Left lung (tissue), 10 donors: ENCODE data around the gene LIN54. TPM values are rescaled to one million over a fixed set of nuclear protein-coding genes. Genes with fewer than 3 reads are reported as not detected.
"Not testable (repeated sequence)": the region's sequence is repeated elsewhere in the genome, so short reads cannot be mapped to it uniquely, and the experiment has no call there.

Experiments
- ATAC-seq: fragments of 200-7000 bp; cut with Tn5 transposase; one replicate; pipeline ENCODE4 v1.9.1; 2020; ENCODE audit warnings: moderate library complexity
- DNase-seq, 4 donors: peaks; one replicate each; pipeline ENCODE4 v3.0.0-alpha.2; 2013 to 2020
- H3K27ac ChIP-seq, 2 donors: fragments of 200-600 bp; sonication (generic) in 1 of 2; one replicate each; pipeline versions ENCODE4 v1.5.0 to v1.8.0; 2020 to 2021
- H3K27me3 ChIP-seq, 2 donors: fragments of 200-600 bp; sonication (generic) in 1 of 2; one replicate each; pipeline versions ENCODE4 v1.5.0 to v1.8.0; 2020 to 2021
- H3K36me3 ChIP-seq, 2 donors: fragments of 200-600 bp; sonication (generic) in 1 of 2; one replicate each; pipeline versions ENCODE4 v1.5.0 to v1.8.0; 2020 to 2021
- H3K4me1 ChIP-seq, 2 donors: fragments of 200-600 bp; one replicate each; pipeline ENCODE4 v1.8.0; 2021
- H3K4me3 ChIP-seq, 2 donors: fragments of 200-600 bp; sonication (generic) in 1 of 2; one replicate each; pipeline versions ENCODE4 v1.5.0 to v1.8.0; 2020 to 2021; ENCODE audit warnings: mild to moderate bottlenecking in 1 of 2
- H3K9me3 ChIP-seq, 2 donors: fragments of 200-600 bp; sonication (generic) in 1 of 2; one replicate each; pipeline versions ENCODE4 v1.5.0 to v1.8.0; 2020 to 2021
- CTCF ChIP-seq, 2 donors: fragments of 200-600 bp; sonication (generic) in 1 of 2; IDR thresholded peaks; one replicate each; pipeline versions ENCODE4 v1.5.0 to v1.8.0; 2021; ENCODE audit warnings: antibody characterized with exemption in 2 of 2
- intact Hi-C, 2 donors: fragments of 100-400 bp; cut with DNase I; formaldehyde crosslinking; loops; one replicate each; pipeline versions ENCODE4 v1.11.2 to v1.14.2; 2022
- polyA plus RNA-seq, 6 donors: library from polyadenylated mRNA; unstranded; fragments of 120-200 nt; gene quantifications; one replicate each; pipeline ENCODE4 v1.2.1, GENCODE V29; 2013; ENCODE audit not compliant: insufficient read length in 6 of 6
- total RNA-seq, 2 donors: library from RNA; stranded (reverse); fragmentation: NEBNext Ultra II Directional; extraction: Animal tissue kit (Norgen Biotek cat#: 25700); gene quantifications; one replicate each; pipeline ENCODE4 v1.2.1, GENCODE V29; 2021
- donor health status: DM: no; HTN: yes; CAD: no.
- donor health status: DM: no; HTN: no; CAD: no.

LIN54 gene
- total and polyA plus RNA-seq, 8 donors, result 10.3 to 17.9 (median 14.3) TPM

GRCh38 chr4:82919386-82919785 lies 91.2 kb downstream of the LIN54 start:
- Histone ChIP-seq H3K4me1 (no peaks in the 10 kb centered on the region), H3K9me3 (no peaks in the 10 kb centered on the region), H3K27ac (no peak overlapping the region), H3K36me3 (peaks cover 0 to 17% of the 10 kb centered on the region in 2 donors), H3K27me3 (no peaks in the 10 kb centered on the region), H3K4me3 (no peak overlapping the region)
- intact Hi-C loops, result no loop called here
- no peak for TF ChIP-seq CTCF (IDR thresholded peaks at IDR 0.05)
- no peak for DNase-seq
- no peak for ATAC-seq

- DNase-seq (no peak), ATAC-seq (no peak)
- H3K4me1 ChIP-seq, result no peaks in the 10 kb centered on the region
- TF ChIP-seq CTCF (IDR thresholded peaks at IDR 0.05), result no peak
- H3K27ac ChIP-seq, result no peak overlapping the region
- H3K4me3 ChIP-seq, result no peak overlapping the region
- no peaks in the 10 kb centered on the region for H3K9me3 ChIP-seq
- intact Hi-C loops, result no loop called here
- H3K36me3 ChIP-seq, result peaks cover 0 to 17% of the 10 kb centered on the region in 2 donors
- H3K27me3 ChIP-seq, result no peaks in the 10 kb centered on the region
These were observed 92.5 kb downstream of the LIN54 start for GRCh38 chr4:82918091-82918490.

- H3K27me3 ChIP-seq, ATAC-seq, H3K27ac ChIP-seq, intact Hi-C loops, H3K4me1 ChIP-seq, H3K9me3 ChIP-seq, DNase-seq, H3K4me3 ChIP-seq: not testable (repeated sequence)
- H3K36me3 ChIP-seq, result peaks cover 0 to 17% of the 10 kb centered on the region in 2 donors
These were observed 96.7 kb downstream of the LIN54 start for GRCh38 chr4:82913968-82914367.

GRCh38 chr4:82913305-82913704 lies 97.3 kb downstream of the LIN54 start:
- no peak overlapping the region for H3K4me3 ChIP-seq
- H3K36me3 ChIP-seq, result peaks cover 0 to 22% of the 10 kb centered on the region in 2 donors
- H3K27ac ChIP-seq, result no peak overlapping the region
- ATAC-seq (no peak), DNase-seq (no peak)
- TF ChIP-seq CTCF (IDR thresholded peaks at IDR 0.05), result no peak
- intact Hi-C loops, result no loop called here
- no peaks in the 10 kb centered on the region for H3K4me1 ChIP-seq
- no peaks in the 10 kb centered on the region for H3K9me3 ChIP-seq
- H3K27me3 ChIP-seq, result no peaks in the 10 kb centered on the region

GRCh38 chr4:82909326-82909725 lies 101.3 kb downstream of the LIN54 start:
- no peaks in the 10 kb centered on the region for H3K4me1 ChIP-seq
- no peak for DNase-seq
- no peak for ATAC-seq
- no peaks in the 10 kb centered on the region for H3K27me3 ChIP-seq
- intact Hi-C loops, result no loop called here
- peaks cover 0 to 9% of the 10 kb centered on the region in 2 donors for H3K36me3 ChIP-seq
- no peak for TF ChIP-seq CTCF (IDR thresholded peaks at IDR 0.05)
- no peak overlapping the region for H3K27ac ChIP-seq
- no peak overlapping the region for H3K4me3 ChIP-seq
- no peaks in the 10 kb centered on the region for H3K9me3 ChIP-seq

GRCh38 chr4:82906469-82906868 lies 104.2 kb downstream of the LIN54 start:
- peaks cover 0 to 9% of the 10 kb centered on the region in 2 donors for H3K36me3 ChIP-seq
- TF ChIP-seq CTCF (IDR thresholded peaks at IDR 0.05), result no peak
- no peak overlapping the region for H3K27ac ChIP-seq
- no peaks in the 10 kb centered on the region for H3K27me3 ChIP-seq
- intact Hi-C loops, result no loop called here
- H3K4me3 ChIP-seq, result no peak overlapping the region
- no peaks in the 10 kb centered on the region for H3K9me3 ChIP-seq
- peaks cover 0 to 8% of the 10 kb centered on the region in 2 donors for H3K4me1 ChIP-seq
- DNase-seq (no peak), ATAC-seq (no peak)
